Measurements from ENCODE around the gene CCDC149.

Gene CCDC149

GRCh38 chr4:24937917-24938281 is 25.1 kb upstream of the CCDC149 start:
- DNase-seq (ENCODE audit: low read depth, low spot score): no peak
- in situ Hi-C loops (cut with HindIII; ENCODE audit: low sequenced_read_pairs): no loop called here
- TF ChIP-seq, protein P1, sequence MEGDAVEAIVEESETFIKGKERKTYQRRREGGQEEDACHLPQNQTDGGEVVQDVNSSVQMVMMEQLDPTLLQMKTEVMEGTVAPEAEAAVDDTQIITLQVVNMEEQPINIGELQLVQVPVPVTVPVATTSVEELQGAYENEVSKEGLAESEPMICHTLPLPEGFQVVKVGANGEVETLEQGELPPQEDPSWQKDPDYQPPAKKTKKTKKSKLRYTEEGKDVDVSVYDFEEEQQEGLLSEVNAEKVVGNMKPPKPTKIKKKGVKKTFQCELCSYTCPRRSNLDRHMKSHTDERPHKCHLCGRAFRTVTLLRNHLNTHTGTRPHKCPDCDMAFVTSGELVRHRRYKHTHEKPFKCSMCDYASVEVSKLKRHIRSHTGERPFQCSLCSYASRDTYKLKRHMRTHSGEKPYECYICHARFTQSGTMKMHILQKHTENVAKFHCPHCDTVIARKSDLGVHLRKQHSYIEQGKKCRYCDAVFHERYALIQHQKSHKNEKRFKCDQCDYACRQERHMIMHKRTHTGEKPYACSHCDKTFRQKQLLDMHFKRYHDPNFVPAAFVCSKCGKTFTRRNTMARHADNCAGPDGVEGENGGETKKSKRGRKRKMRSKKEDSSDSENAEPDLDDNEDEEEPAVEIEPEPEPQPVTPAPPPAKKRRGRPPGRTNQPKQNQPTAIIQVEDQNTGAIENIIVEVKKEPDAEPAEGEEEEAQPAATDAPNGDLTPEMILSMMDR (IDR thresholded peaks at IDR 0.05; ENCODE audit: low read depth, low read length): no peak
- H3K4me3 ChIP-seq (ENCODE audit: low read depth, low read length): no peak overlapping the region

DNA sequence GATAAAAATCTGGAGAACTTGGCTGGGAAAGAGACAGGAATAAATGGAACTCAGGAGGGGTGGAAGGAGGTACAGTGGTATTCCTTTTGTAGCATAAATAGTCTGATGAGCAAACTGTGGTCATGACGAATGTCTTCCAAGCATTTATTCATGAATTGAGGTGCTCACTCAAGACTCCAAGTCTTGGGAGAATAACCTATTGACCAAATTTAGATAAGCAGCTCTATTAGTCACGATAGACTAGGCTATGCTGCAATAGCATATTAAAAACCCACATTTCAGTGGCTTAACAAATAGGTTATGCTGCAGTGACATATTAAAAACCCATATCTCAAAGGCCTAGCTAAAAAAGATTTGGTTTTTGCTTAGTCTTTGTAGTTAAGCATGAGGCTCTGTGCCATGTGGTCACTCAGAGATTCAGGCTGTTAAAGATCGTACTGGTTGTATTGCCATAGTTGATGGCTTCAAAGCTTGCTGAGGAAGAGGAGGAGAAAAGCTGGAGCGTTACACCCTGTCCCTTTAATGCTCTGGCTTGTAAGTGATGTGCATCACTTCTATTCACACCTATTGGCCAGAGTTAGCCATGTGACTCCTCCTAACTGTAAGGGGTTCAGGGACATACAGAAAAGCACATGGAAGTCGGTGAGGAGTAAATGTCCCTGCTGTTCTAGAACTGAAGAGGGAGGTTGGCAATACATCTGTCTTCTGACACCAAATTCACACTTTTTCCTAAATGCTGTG is 24.5 kb upstream of the CCDC149 start:
- no peak overlapping the region for H3K4me3 ChIP-seq (ENCODE audit: low read depth, low read length)
- in situ Hi-C loops (cut with HindIII; ENCODE audit: low sequenced_read_pairs): no loop called here
- TF ChIP-seq, protein P1 (IDR thresholded peaks at IDR 0.05; ENCODE audit: low read depth, low read length): no peak
- DNase-seq (ENCODE audit: low read depth, low spot score): no peak

GRCh38 chr4:24935856-24936255 is 23.0 kb upstream of the CCDC149 start:
- in situ Hi-C loops (cut with HindIII; ENCODE audit: low sequenced_read_pairs): no loop called here
- TF ChIP-seq, protein P1 (IDR thresholded peaks at IDR 0.05; ENCODE audit: low read depth, low read length): no peak
- no peak for DNase-seq (ENCODE audit: low read depth, low spot score)
- no peak overlapping the region for H3K4me3 ChIP-seq (ENCODE audit: low read depth, low read length)

- in situ Hi-C loops (cut with HindIII; ENCODE audit: low sequenced_read_pairs): no loop called here
- H3K4me3 ChIP-seq (ENCODE audit: low read depth, low read length): no peak overlapping the region
- no peak for DNase-seq (ENCODE audit: low read depth, low spot score)
- TF ChIP-seq, protein P1 (IDR thresholded peaks at IDR 0.05; ENCODE audit: low read depth, low read length): no peak
Measured at GRCh38 chr4:24934311-24934710, 21.5 kb upstream of the CCDC149 start.

- in situ Hi-C loops (cut with HindIII; ENCODE audit: low sequenced_read_pairs): no loop called here
- no peak for DNase-seq (ENCODE audit: low read depth, low spot score)
- TF ChIP-seq, protein P1 (IDR thresholded peaks at IDR 0.05; ENCODE audit: low read depth, low read length): no peak
Measured at GRCh38 chr4:24933684-24934275, 20.9 kb upstream of the CCDC149 start.

DNA sequence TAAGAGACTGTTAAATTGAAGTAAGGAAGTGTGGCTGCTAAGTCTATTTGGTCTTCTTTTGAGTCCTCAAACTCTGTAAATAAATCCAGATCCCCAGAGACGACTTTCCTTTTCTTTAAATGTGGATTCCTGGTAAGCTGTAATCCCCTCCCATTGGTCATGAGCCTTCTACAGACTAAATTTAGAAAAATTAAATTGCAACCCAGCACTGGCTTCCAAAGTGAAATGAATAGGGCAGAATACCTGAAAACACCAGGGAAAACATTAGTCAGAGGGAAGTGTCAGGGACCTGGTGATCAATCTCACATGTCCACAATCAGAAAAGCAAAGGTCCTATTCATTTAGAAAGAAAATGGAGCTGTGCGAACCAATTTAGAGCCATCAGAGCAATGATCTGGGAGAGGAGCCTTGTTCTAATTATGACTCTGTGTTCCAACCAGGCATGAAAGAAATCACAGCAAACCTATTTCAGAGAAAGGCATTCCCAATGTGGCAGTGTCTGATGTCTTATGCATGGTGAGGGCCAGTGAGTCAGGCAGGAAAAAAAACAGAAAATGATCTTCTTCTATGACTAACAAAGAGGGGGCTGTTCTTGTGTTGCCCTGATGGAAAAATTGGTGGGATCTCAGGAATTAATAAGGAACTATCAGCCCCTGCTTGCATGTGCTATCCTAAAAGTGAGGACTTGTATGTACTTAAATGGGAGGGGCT is 19.8 kb upstream of the CCDC149 start:
- TF ChIP-seq, protein P1 (IDR thresholded peaks at IDR 0.05; ENCODE audit: low read depth, low read length): no peak
- DNase-seq (ENCODE audit: low read depth, low spot score): peak; percentile 24
- in situ Hi-C loops (cut with HindIII; ENCODE audit: low sequenced_read_pairs): no loop called here
- no peak overlapping the region for H3K4me3 ChIP-seq (ENCODE audit: low read depth, low read length)

More at GRCh38 chr4:24933684-24934275, 20.9 kb upstream of the CCDC149 start:
- no peak overlapping the region for H3K4me3 ChIP-seq (ENCODE audit: low read depth, low read length)
